Cardiac fibroblast (primary cell): ENCODE measurements around the gene NEURL1.

Experiments
- DNase-seq, 2 donors: peaks; one replicate each; pipeline versions ENCODE4 v3.0.0 to v3.0.0-alpha.2; 2010; ENCODE audit warnings: low read depth in 2 of 2
- H3K4me3 ChIP-seq, 2 donors: replicated peaks in 1 of 2; 1 replicate in 1 of 2; 2 replicates in 1 of 2; pipeline ENCODE4 v1.5.1; 2011; ENCODE audit warnings: low read depth in 2 of 2, low read length in 2 of 2, mild to moderate bottlenecking in 2 of 2, moderate library complexity in 1 of 2
- CTCF ChIP-seq: IDR thresholded peaks from one replicate; pipeline ENCODE4 v1.5.1; 2011; ENCODE audit warnings: low read depth, mild to moderate bottlenecking, low read length, inconsistent platforms

NEURL1 gene

GRCh38 chr10:103533827-103534226, 40.3 kb downstream of the NEURL1 start:
- DNase-seq: no peak
- TF ChIP-seq CTCF: no peak
- H3K4me3 ChIP-seq: no peak overlapping the region

GRCh38 chr10:103534621-103535498, 41.4 kb downstream of the NEURL1 start:
- peak; percentile 8 to 18 for DNase-seq
- H3K4me3 ChIP-seq: no peak overlapping the region
- no peak for TF ChIP-seq CTCF

GRCh38 chr10:103535595-103535994, 42.1 kb downstream of the NEURL1 start:
- H3K4me3 ChIP-seq: no peak overlapping the region
- DNase-seq: no peak
- no peak for TF ChIP-seq CTCF

GRCh38 chr10:103539751-103540150, 46.2 kb downstream of the NEURL1 start:
- TF ChIP-seq CTCF: no peak
- DNase-seq: no peak
- H3K4me3 ChIP-seq: no peak overlapping the region

- peak; percentile 21 to 24 for DNase-seq
- TF ChIP-seq CTCF: no peak
These were observed 47.2 kb downstream of the NEURL1 start for GRCh38 chr10:103540722-103541121.

GRCh38 chr10:103541616-103542015, 48.1 kb downstream of the NEURL1 start:
- no peak overlapping the region for H3K4me3 ChIP-seq
- no peak for TF ChIP-seq CTCF
- DNase-seq: no peak

More at GRCh38 chr10:103540722-103541121, 47.2 kb downstream of the NEURL1 start:
- no peak overlapping the region for H3K4me3 ChIP-seq
